Ovary (tissue), 9 donors: ENCODE measurements around the gene GARNL3. TPM values are rescaled to one million over a fixed set of nuclear protein-coding genes. Genes with fewer than 3 reads are reported as not detected.

ENCODE experiments used
- DNase-seq, 5 donors: peaks; one replicate each; pipeline ENCODE4 v3.0.0-alpha.2; 2019 to 2020
- H3K27ac ChIP-seq, 2 donors: fragments of 200-600 bp; one replicate each; pipeline versions ENCODE4 v1.5.1 to v1.8.0; 2019 to 2022
- H3K27me3 ChIP-seq: fragments of 200-600 bp; one replicate; pipeline ENCODE4 v1.8.0; 2022
- H3K36me3 ChIP-seq: fragments of 200-600 bp; sonication (generic); one replicate; pipeline ENCODE4 v1.5.1; 2019
- H3K4me1 ChIP-seq: one replicate; pipeline ENCODE4 v1.8.1; 2013; ENCODE audit warnings: mild to moderate bottlenecking, moderate library complexity; ENCODE audit not compliant: insufficient read depth
- H3K4me3 ChIP-seq: fragments of 200-600 bp; sonication (generic); one replicate; pipeline ENCODE4 v1.5.1; 2017
- H3K9me3 ChIP-seq, 2 donors: fragments of 200-600 bp in 1 of 2; sonication (generic) in 1 of 2; one replicate each; pipeline versions ENCODE4 v1.5.1 to v1.8.1; 2013 to 2019; ENCODE audit warnings: mild to moderate bottlenecking in 1 of 2, moderate library complexity in 1 of 2
- CTCF ChIP-seq, 3 donors: fragments of 450-650 bp in 2 of 3; fragments of 200-600 bp in 1 of 3; IDR thresholded peaks; one replicate each; pipeline versions ENCODE4 v1.5.1 to v1.8.0; 2016 to 2022; ENCODE audit warnings: antibody characterized with exemption in 3 of 3, mild to moderate bottlenecking in 1 of 3
- EP300 ChIP-seq: sonication (generic); formaldehyde crosslinking; IDR thresholded peaks from one replicate; pipeline ENCODE4 v1.6.1; 2017; ENCODE audit warnings: antibody characterized with exemption
- POLR2A ChIP-seq: fragments of 450-650 bp; IDR thresholded peaks from one replicate; pipeline ENCODE4 v1.6.1; 2017; ENCODE audit warnings: antibody characterized with exemption, mild to moderate bottlenecking, moderate library complexity
- WGBS, 3 donors: extraction: QIAGEN DNeasy Blood & Tissue Kit in 1 of 3; methylation state at CpG; one replicate each; pipeline versions ENCODE4 v1.1.5 to v1.1.7; 2013 to 2017; 5-methylcytosine and 5-hydroxymethylcytosine counted together
- intact Hi-C, 4 donors: fragments of 100-400 bp; cut with DNase I; formaldehyde crosslinking; loops; one replicate each; pipeline versions ENCODE4 v1.11.0 to v1.15.1; 2022 to 2023
- polyA plus RNA-seq, 2 donors: library from polyadenylated mRNA; stranded (reverse); fragments of 200-250 nt in 1 of 2; fragments of 350-450 nt in 1 of 2; fragmentation: Illumina TruSeq in 1 of 2; extraction: RNeasy Lipid Tissue Mini Kit (QIAGEN cat#74804) in 1 of 2; gene quantifications; one replicate each; pipeline ENCODE4 v1.2.3, GENCODE V29; 2013 to 2014
- total RNA-seq, 7 donors: library from RNA; depleted of rRNA in 2 of 7; stranded (reverse); fragments of >200 nt in 2 of 7; fragmentation: NEBNext Ultra II Directional in 3 of 7; extraction: Animal tissue kit (Norgen Biotek cat#: 25700) in 3 of 7; gene quantifications; one replicate each; pipeline versions ENCODE4 v1.1.0 to v1.2.4, GENCODE V29; 2016 to 2023
- donor health status: DM: no; HTN: no; CAD: no; lungs with moderate emphysema.
- donor health status: DM: no; HTN: no; CAD: no.
- donor health status: Bipolar disorder and iron deficiency.
- donor health status: DM: yes; HTN: yes; CAD: no.
- donor health status: DM: no; HTN: no; CAD: no.
- donor health status: DM: yes; HTN: yes; CAD: no.

Gene GARNL3
- total and polyA plus RNA-seq, 9 donors = 8.9 to 30.7 (median 22.9) TPM

- Histone ChIP-seq H3K9me3 (no peaks in the 10 kb centered on the region), H3K27ac (no peak overlapping the region), H3K4me3 (no peak overlapping the region), H3K4me1 (no peaks in the 10 kb centered on the region), H3K27me3 (no peaks in the 10 kb centered on the region), H3K36me3 (no peaks in the 10 kb centered on the region)
- DNase-seq = no peak
- intact Hi-C loops = no loop called here
- 72 to 94% (median 72%) methylated on average over 4 of the region's 4 CpGs for WGBS, 3 donors
- TF ChIP-seq CTCF (IDR thresholded peaks at IDR 0.05) (no peak), POLR2A (no peak), EP300 (no peak)
Measured at GRCh38 chr9:127305838-127306226, 41.3 kb downstream of the GARNL3 start.

GRCh38 chr9:127307802-127308201 is 43.2 kb downstream of the GARNL3 start:
- no peak overlapping the region for H3K27ac ChIP-seq
- no peak overlapping the region for H3K4me3 ChIP-seq

GRCh38 chr9:127308652-127309434 is 44.3 kb downstream of the GARNL3 start:
- 53 to 66% (median 54%) methylated on average over 3 of the region's 3 CpGs for WGBS, 3 donors
- DNase-seq = no peak
- Histone ChIP-seq H3K36me3 (no peaks in the 10 kb centered on the region), H3K4me1 (no peaks in the 10 kb centered on the region), H3K27ac (no peak overlapping the region), H3K9me3 (no peaks in the 10 kb centered on the region), H3K27me3 (no peaks in the 10 kb centered on the region), H3K4me3 (no peak overlapping the region)
- intact Hi-C loops = no loop called here
- TF ChIP-seq CTCF (IDR thresholded peaks at IDR 0.05) = no peak
- TF ChIP-seq POLR2A = no peak
- no peak for TF ChIP-seq EP300

More at GRCh38 chr9:127307802-127308201, 43.2 kb downstream of the GARNL3 start:
- no peaks in the 10 kb centered on the region for H3K9me3 ChIP-seq
- H3K36me3 ChIP-seq = no peaks in the 10 kb centered on the region
- intact Hi-C loops = no loop called here
- no peaks in the 10 kb centered on the region for H3K4me1 ChIP-seq
- no peak for DNase-seq
- WGBS, 3 donors = 91 to 96% (median 95%) methylated on average over 2 of the region's 2 CpGs
- H3K27me3 ChIP-seq = no peaks in the 10 kb centered on the region
- TF ChIP-seq CTCF (IDR thresholded peaks at IDR 0.05) (no peak), POLR2A (no peak), EP300 (no peak)

- no peak overlapping the region for H3K4me3 ChIP-seq
- no peaks in the 10 kb centered on the region for H3K4me1 ChIP-seq
- TF ChIP-seq POLR2A (no peak), CTCF (IDR thresholded peaks at IDR 0.05) (no peak), EP300 (no peak)
- no peaks in the 10 kb centered on the region for H3K27me3 ChIP-seq
- 75 to 89% (median 87%) methylated on average over 4 of the region's 4 CpGs for WGBS, 3 donors
- intact Hi-C loops = loop anchor here in 1 of 4 donors (10.0 kb wide), 1 partner anchor 65 kb away; no protein-coding TSS in a partner anchor
- H3K9me3 ChIP-seq = no peaks in the 10 kb centered on the region
- no peaks in the 10 kb centered on the region for H3K36me3 ChIP-seq
- H3K27ac ChIP-seq = no peak overlapping the region
- no peak for DNase-seq
Measured at GRCh38 chr9:127309715-127310114, 45.1 kb downstream of the GARNL3 start.
